OCI-LY3 (cell line): ENCODE measurements around the gene CA11.

ENCODE experiments used
- EZH2phosphoT487 ChIP-seq: fragments of 200-600 bp; shearing (Covaris generic); IDR thresholded peaks from 2 replicates; pipeline ENCODE4 v1.6.1; 2018; ENCODE audit warnings: antibody characterized with exemption, mixed run types, low read depth
- TF ChIP-seq, protein P1 (sequence below): fragments of 200-600, 300-600 bp; sonication (generic); IDR thresholded peaks from 2 replicates; pipeline ENCODE4 v1.5.1; 2014; ENCODE audit warnings: antibody characterized with exemption, low read length, low read depth

DNA sequence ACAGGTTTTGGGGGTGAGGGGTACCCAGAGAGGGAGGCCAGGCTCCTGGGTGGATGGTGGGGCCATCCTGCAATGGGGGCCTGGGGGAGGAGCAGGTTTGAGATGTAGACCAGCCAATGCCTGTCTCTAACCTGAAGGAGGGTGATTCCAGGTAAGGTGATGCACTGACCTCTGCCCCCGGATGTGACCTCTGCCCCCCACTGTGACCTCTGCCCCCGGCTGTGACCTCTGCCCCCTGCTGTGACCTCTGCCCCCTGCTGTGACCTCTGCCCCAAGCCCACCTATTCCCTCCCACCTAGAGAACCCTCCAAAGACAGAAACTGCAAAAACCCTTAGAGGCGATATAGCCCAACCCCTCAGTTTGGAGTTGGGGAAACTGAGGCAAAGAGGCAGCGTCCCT is 49.8 kb downstream of the CA11 start:
- TF ChIP-seq, protein P1, sequence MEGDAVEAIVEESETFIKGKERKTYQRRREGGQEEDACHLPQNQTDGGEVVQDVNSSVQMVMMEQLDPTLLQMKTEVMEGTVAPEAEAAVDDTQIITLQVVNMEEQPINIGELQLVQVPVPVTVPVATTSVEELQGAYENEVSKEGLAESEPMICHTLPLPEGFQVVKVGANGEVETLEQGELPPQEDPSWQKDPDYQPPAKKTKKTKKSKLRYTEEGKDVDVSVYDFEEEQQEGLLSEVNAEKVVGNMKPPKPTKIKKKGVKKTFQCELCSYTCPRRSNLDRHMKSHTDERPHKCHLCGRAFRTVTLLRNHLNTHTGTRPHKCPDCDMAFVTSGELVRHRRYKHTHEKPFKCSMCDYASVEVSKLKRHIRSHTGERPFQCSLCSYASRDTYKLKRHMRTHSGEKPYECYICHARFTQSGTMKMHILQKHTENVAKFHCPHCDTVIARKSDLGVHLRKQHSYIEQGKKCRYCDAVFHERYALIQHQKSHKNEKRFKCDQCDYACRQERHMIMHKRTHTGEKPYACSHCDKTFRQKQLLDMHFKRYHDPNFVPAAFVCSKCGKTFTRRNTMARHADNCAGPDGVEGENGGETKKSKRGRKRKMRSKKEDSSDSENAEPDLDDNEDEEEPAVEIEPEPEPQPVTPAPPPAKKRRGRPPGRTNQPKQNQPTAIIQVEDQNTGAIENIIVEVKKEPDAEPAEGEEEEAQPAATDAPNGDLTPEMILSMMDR = no peak
- no peak for TF ChIP-seq EZH2phosphoT487
